Measurements from ENCODE around the gene FNIP2.

- TF ChIP-seq POLR2A (IDR thresholded peaks at IDR 0.05) (no peak), CTCF (IDR thresholded peaks at IDR 0.05) (no peak)
These were observed 42.4 kb downstream of the FNIP2 start for GRCh38 chr4:158811216-158811540.
